ENCODE measurements around the gene NEB.

NEB gene

DNA sequence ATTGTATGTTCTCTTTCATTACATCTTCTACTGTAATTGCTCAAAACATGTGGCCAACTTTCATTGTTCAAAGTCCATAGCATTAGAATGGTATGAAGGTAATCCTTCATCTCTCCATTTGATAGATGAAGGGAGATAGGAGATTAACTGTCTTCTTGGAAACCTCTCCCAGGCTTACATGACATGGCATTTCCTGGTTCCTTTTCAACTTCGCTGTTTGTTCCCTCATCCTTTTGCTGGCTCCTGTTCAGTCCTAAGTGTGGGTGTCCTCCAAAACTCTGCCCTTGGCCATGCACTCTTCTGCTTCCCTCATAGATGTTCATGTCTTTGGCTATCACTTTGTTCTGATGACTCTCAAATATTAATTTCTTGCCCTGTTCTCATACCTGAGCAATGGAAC, 13.8 kb downstream of the NEB start:
- TF ChIP-seq, protein P1, sequence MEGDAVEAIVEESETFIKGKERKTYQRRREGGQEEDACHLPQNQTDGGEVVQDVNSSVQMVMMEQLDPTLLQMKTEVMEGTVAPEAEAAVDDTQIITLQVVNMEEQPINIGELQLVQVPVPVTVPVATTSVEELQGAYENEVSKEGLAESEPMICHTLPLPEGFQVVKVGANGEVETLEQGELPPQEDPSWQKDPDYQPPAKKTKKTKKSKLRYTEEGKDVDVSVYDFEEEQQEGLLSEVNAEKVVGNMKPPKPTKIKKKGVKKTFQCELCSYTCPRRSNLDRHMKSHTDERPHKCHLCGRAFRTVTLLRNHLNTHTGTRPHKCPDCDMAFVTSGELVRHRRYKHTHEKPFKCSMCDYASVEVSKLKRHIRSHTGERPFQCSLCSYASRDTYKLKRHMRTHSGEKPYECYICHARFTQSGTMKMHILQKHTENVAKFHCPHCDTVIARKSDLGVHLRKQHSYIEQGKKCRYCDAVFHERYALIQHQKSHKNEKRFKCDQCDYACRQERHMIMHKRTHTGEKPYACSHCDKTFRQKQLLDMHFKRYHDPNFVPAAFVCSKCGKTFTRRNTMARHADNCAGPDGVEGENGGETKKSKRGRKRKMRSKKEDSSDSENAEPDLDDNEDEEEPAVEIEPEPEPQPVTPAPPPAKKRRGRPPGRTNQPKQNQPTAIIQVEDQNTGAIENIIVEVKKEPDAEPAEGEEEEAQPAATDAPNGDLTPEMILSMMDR (conservative IDR thresholded peaks at IDR 0.05; ENCODE audit: low read depth, low read length) = no peak
- H3K4me3 ChIP-seq (ENCODE audit: low read length) = no peak overlapping the region
- DNase-seq (ENCODE audit: low read depth) = no peak

DNA sequence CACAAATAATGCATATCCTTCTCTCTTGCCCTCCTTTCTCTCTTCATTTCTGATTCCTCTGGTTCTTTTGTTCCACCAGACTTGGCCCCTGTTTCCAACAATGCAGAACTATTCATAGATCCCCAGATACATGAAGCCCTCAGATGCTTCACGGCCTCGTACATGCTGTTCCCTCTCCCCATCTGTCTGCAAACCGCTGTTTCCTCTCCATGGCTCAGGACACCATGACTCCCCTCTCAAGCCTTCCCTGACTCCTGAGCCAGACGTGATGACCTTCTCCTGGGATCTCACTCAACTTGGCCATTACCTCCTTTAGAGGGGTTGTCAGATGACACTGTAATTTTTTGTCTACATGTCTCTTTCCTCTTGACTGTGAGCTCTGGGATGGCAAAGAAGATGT, 15.5 kb downstream of the NEB start:
- H3K4me3 ChIP-seq (ENCODE audit: low read length) = no peak overlapping the region
- TF ChIP-seq, protein P1 (conservative IDR thresholded peaks at IDR 0.05; ENCODE audit: low read depth, low read length) = no peak
- DNase-seq (ENCODE audit: low read depth) = no peak

DNA sequence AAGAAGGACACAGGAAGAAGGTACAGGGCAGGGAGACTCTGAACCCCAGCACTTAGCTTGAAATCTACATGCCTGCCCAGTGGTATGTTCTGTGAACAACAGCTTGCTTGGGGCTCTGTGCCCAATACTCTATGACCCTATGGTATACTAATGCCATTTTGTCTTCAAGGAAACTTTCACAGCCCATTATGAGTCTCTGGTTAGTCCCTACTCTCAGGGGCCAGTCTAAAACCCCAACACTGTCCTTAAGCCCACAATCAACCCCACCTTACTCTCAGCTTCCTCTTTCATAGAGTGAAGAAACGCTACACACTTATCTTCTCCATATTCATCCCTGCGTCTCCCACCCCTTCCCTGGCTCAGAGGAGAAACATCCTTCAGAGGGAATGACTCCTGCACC, 16.0 kb downstream of the NEB start:
- TF ChIP-seq, protein P1 (conservative IDR thresholded peaks at IDR 0.05; ENCODE audit: low read depth, low read length) = no peak
- H3K4me3 ChIP-seq (ENCODE audit: low read length) = no peak overlapping the region
- DNase-seq (ENCODE audit: low read depth) = no peak

DNA sequence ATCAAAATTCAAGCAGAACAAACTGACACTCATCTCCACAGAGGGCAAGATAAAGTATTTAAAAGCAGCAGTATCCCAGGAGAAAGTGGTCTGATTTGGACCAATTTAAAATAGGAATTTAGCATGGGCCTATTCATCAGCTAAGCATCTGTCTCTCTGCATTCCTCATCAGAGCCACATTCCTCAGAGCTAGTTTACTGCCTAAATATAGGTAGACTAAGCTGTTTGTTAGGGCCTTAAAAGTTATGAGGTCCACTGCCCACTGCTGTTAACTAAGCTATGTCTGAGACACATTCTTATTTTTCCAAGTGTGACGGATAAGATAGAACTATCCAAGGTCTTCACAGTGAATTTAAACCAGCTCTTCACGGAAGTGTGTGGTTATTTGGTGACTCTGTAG, 17.6 kb downstream of the NEB start:
- TF ChIP-seq, protein P1 (conservative IDR thresholded peaks at IDR 0.05; ENCODE audit: low read depth, low read length) = no peak
- DNase-seq (ENCODE audit: low read depth) = peak; percentile 49
- H3K4me3 ChIP-seq (ENCODE audit: low read length) = no peak overlapping the region

DNA sequence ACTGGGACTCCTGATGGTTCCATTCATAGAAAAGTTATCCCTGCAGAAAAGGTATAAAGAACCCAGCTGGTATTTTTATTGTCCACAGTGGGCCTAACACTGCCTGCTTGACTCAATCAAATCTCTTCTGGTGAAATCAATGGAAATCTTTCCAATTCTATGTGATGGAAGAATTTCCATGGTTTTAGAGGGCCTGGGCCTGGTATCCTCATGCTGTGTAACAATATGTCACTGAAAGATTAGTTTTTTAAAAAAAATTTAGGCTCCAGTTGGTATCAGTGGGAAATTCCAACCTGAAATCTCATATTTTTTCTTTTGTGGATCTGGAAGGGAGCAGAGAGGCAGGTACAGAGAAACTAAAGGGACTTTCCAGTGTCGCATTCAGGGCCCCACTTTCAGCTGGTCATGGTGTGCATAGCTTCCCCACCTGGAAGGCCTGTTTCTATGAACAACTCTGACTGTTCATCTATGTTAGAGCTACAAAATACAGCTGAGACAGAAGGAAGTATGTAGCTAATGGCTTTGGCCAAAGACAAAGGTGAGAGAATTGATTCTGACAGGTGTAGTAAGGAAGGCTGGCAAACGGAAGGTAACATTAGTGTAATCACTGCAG, 20.9 kb downstream of the NEB start:
- DNase-seq (ENCODE audit: low read depth) = no peak
- TF ChIP-seq, protein P1 (conservative IDR thresholded peaks at IDR 0.05; ENCODE audit: low read depth, low read length) = no peak
- H3K4me3 ChIP-seq (ENCODE audit: low read length) = no peak overlapping the region

DNA sequence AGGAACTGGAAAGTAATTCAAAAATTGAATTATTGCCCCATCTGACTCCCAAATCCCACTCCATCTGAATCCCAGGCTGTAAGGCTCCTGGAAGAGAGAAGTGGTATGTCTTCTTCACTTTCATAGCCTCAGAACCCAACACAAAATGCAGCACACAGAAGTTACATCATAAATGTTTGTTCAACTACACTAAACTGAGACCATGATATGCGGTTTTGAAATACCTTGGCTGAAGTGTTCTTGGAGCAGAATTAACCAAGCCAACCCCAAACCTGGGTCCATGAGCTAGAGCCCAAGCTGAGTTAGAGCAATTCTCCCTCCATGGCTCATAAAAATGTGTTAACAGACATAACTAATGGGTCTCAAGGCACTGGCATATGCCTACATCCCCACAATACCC, 23.3 kb downstream of the NEB start:
- TF ChIP-seq, protein P1 (conservative IDR thresholded peaks at IDR 0.05; ENCODE audit: low read depth, low read length) = no peak
- DNase-seq (ENCODE audit: low read depth) = no peak
- H3K4me3 ChIP-seq (ENCODE audit: low read length) = no peak overlapping the region

DNA sequence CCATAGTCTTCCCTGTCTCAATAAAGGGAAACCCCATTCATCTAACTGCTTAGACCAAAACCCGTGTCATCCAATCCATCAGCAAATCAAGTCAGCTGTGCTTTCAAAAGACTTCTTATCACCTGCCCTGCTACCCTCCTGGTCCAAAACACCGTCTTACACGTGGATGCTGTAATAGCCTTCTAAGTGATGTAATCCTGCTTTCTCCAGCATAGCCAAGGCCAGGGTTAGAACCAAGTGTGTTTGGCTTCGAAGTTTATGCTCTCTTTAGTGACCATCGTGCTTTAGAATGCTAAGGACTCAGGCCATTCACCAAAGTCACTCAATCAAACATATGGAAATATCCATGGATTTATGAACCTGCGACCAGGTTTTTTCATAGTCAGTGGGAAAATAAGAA, 25.5 kb downstream of the NEB start:
- TF ChIP-seq, protein P1 (conservative IDR thresholded peaks at IDR 0.05; ENCODE audit: low read depth, low read length) = no peak
- DNase-seq (ENCODE audit: low read depth) = no peak
- no peak overlapping the region for H3K4me3 ChIP-seq (ENCODE audit: low read length)
